ENCODE measurements around the gene NUP214. TPM values are rescaled to one million over a fixed set of nuclear protein-coding genes. Genes with fewer than 3 reads are reported as not detected.
"Not testable (repeated sequence)": the region's sequence is repeated elsewhere in the genome, so short reads cannot be mapped to it uniquely, and the experiment has no call there.

NUP214 gene
- total RNA-seq, 1 experiment from 2014 or later = 35.5 TPM

DNA sequence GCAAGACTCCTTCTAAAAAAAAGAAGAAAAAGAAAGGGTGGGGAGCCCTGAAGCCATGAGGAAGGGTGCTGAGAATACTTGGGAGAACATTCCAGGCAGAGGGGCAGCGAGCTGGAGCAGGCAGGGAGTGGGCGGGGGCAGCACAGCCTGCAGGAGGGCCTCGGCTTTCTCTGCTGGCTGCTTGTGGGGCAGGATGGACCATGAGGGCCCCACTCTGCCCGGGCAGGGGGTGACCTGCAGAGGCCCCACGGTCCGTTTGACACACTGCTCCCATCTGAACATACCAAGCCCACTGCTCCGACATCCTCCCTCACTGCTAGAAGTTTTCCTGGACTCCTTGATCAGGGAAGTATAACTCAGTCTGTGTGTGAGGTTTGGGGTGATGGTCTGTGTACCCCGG is 11.7 kb upstream of the NUP214 start:
- H3K4me1 ChIP-seq (ENCODE audit: control insufficient read depth in 1 of 2, insufficient read depth in 2 of 2, low read length in 2 of 2) = no peaks in the 10 kb centered on the region
- TF ChIP-seq EZH2phosphoT487 (IDR thresholded peaks at IDR 0.05; ENCODE audit: borderline replicate concordance) = no peak
- no peak for TF ChIP-seq POLR2A (IDR thresholded peaks at IDR 0.05; ENCODE audit: borderline replicate concordance, extremely low read depth, insufficient read depth, insufficient read length)
- TF ChIP-seq FOSL1 (IDR thresholded peaks at IDR 0.05; ENCODE audit: low read depth) = no peak
- no peak for TF ChIP-seq CBX3 (IDR thresholded peaks at IDR 0.05; ENCODE audit: low read depth)
- ChIA-PET RAD21 (ENCODE audit: low non-redundant PET in 1 of 2, low total read pairs in 2 of 2, uncharacterized antibody in 2 of 2, unreplicated experiment in 2 of 2) (no interaction called here), CTCF (no interaction called here), POLR2A (no interaction called here)
- no peak overlapping the region for H3K4me3 ChIP-seq (replicated peaks in 1 of 2; ENCODE audit: low read depth in 1 of 2, low read length in 2 of 2)
- H3K27me3 ChIP-seq (ENCODE audit: insufficient read depth, low read length) = no peaks in the 10 kb centered on the region
- no peaks in the 10 kb centered on the region for H3K36me3 ChIP-seq (ENCODE audit: control insufficient read depth in 1 of 2, insufficient read depth in 2 of 2, low read length in 2 of 2)
- H3K27ac ChIP-seq (ENCODE audit: low read depth, low read length) = no peak overlapping the region
- ATAC-seq (no peak), DNase-seq (ENCODE audit: low read depth, low spot score) (no peak)
- BruUV-seq (replicated peaks) = no TSS peak
- H4K20me1 ChIP-seq (ENCODE audit: insufficient read depth) = no peaks in the 10 kb centered on the region
- H3K4me2 ChIP-seq (ENCODE audit: low read length) = no peak overlapping the region
- H3K9me2 ChIP-seq (ENCODE audit: insufficient read depth) = no peaks in the 10 kb centered on the region
- no peak overlapping the region for H3K9ac ChIP-seq (ENCODE audit: low read length)
- no peaks in the 10 kb centered on the region for H3K79me2 ChIP-seq (ENCODE audit: insufficient read depth, low read length)
- no peak overlapping the region for H2AFZ ChIP-seq (ENCODE audit: low read depth, low read length, poor library complexity, severe bottlenecking)
- intact Hi-C loops (cut with micrococcal nuclease) = no loop called here
- no peaks in the 10 kb centered on the region for H3K9me3 ChIP-seq (ENCODE audit: control insufficient read depth in 1 of 2, insufficient read depth in 1 of 2, low read depth in 1 of 2, low read length in 2 of 2)

- no peak overlapping the region for H3K27ac ChIP-seq (ENCODE audit: low read depth, low read length)
- no peaks in the 10 kb centered on the region for H4K20me1 ChIP-seq (ENCODE audit: insufficient read depth)
- H3K4me3 ChIP-seq (replicated peaks in 1 of 2; ENCODE audit: low read depth in 1 of 2, low read length in 2 of 2) = no peak overlapping the region
- ChIA-PET RAD21 (ENCODE audit: low non-redundant PET in 1 of 2, low total read pairs in 2 of 2, uncharacterized antibody in 2 of 2, unreplicated experiment in 2 of 2) (no interaction called here), CTCF (no interaction called here), POLR2A (no interaction called here)
- no peaks in the 10 kb centered on the region for H3K9me2 ChIP-seq (ENCODE audit: insufficient read depth)
- TF ChIP-seq TCF7L2 (IDR thresholded peaks at IDR 0.05; ENCODE audit: borderline replicate concordance, extremely low read depth, insufficient read depth, insufficient read length) = no peak
- H3K4me2 ChIP-seq (ENCODE audit: low read length) = no peak overlapping the region
- H3K9me3 ChIP-seq (ENCODE audit: control insufficient read depth in 1 of 2, insufficient read depth in 1 of 2, low read depth in 1 of 2, low read length in 2 of 2) = no peaks in the 10 kb centered on the region
- no peaks in the 10 kb centered on the region for H3K27me3 ChIP-seq (ENCODE audit: insufficient read depth, low read length)
- ATAC-seq (no peak), DNase-seq (ENCODE audit: low read depth, low spot score) (no peak)
- no peak overlapping the region for H3K9ac ChIP-seq (ENCODE audit: low read length)
- no peaks in the 10 kb centered on the region for H3K79me2 ChIP-seq (ENCODE audit: insufficient read depth, low read length)
- no TSS peak for BruUV-seq (replicated peaks)
- intact Hi-C loops (cut with micrococcal nuclease) = no loop called here
- no peaks in the 10 kb centered on the region for H3K36me3 ChIP-seq (ENCODE audit: control insufficient read depth in 1 of 2, insufficient read depth in 2 of 2, low read length in 2 of 2)
- no peaks in the 10 kb centered on the region for H3K4me1 ChIP-seq (ENCODE audit: control insufficient read depth in 1 of 2, insufficient read depth in 2 of 2, low read length in 2 of 2)
- no peak overlapping the region for H2AFZ ChIP-seq (ENCODE audit: low read depth, low read length, poor library complexity, severe bottlenecking)
Observed at GRCh38 chr9:131114084-131114535, 11.3 kb upstream of the NUP214 start.

GRCh38 chr9:131115360-131115742 is 10.0 kb upstream of the NUP214 start:
- DNase-seq (ENCODE audit: low read depth, low spot score); H2AFZ ChIP-seq (ENCODE audit: low read depth, low read length, poor library complexity, severe bottlenecking); RAD21 ChIA-PET (ENCODE audit: low non-redundant PET in 1 of 2, low total read pairs in 2 of 2, uncharacterized antibody in 2 of 2, unreplicated experiment in 2 of 2); H3K4me3 ChIP-seq (replicated peaks in 1 of 2; ENCODE audit: low read depth in 1 of 2, low read length in 2 of 2); H3K4me2 ChIP-seq (ENCODE audit: low read length); BruUV-seq (replicated peaks); H3K4me1 ChIP-seq (ENCODE audit: control insufficient read depth in 1 of 2, insufficient read depth in 2 of 2, low read length in 2 of 2); CTCF ChIA-PET; H3K27me3 ChIP-seq (ENCODE audit: insufficient read depth, low read length); H3K9me2 ChIP-seq (ENCODE audit: insufficient read depth); H3K9ac ChIP-seq (ENCODE audit: low read length); intact Hi-C loops (cut with micrococcal nuclease); H3K79me2 ChIP-seq (ENCODE audit: insufficient read depth, low read length); H4K20me1 ChIP-seq (ENCODE audit: insufficient read depth); H3K36me3 ChIP-seq (ENCODE audit: control insufficient read depth in 1 of 2, insufficient read depth in 2 of 2, low read length in 2 of 2); H3K9me3 ChIP-seq (ENCODE audit: control insufficient read depth in 1 of 2, insufficient read depth in 1 of 2, low read depth in 1 of 2, low read length in 2 of 2); H3K27ac ChIP-seq (ENCODE audit: low read depth, low read length); ATAC-seq: not testable (repeated sequence)
- POLR2A ChIA-PET = interaction anchor here (0.7 kb wide), 1 partner anchor 27 kb away, joined by 4 read pairs; no protein-coding TSS in a partner anchor
